KMS-11 (cell line): ENCODE results near the gene RANBP1.

ENCODE experiments used
- H2AFZ ChIP-seq: fragments of 200-600 bp; sonication (generic); 2 replicates; pipeline ENCODE4 v1.6.1; 2016; ENCODE audit warnings: antibody characterized with exemption, mixed run types, low read depth
- H3K27ac ChIP-seq: fragments of 200-600 bp; sonication (generic); 2 replicates; pipeline ENCODE4 v1.6.1; 2016; ENCODE audit warnings: mild to moderate bottlenecking, mixed run types
- H3K27me3 ChIP-seq: fragments of 200-600 bp; sonication (generic); 2 replicates; pipeline ENCODE4 v1.6.1; 2017; ENCODE audit warnings: mild to moderate bottlenecking, low read depth, mixed run types, moderate library complexity; ENCODE audit not compliant: insufficient read depth
- H3K36me3 ChIP-seq: fragments of 200-600 bp; sonication (generic); 2 replicates; pipeline ENCODE4 v1.6.1; 2017; ENCODE audit warnings: mild to moderate bottlenecking, mixed run types; ENCODE audit not compliant: insufficient read depth
- H3K4me1 ChIP-seq: fragments of 200-600 bp; sonication (generic); 2 replicates; pipeline ENCODE4 v1.6.1; 2016; ENCODE audit warnings: mild to moderate bottlenecking, low read depth, mixed run types; ENCODE audit not compliant: poor library complexity, severe bottlenecking
- H3K4me2 ChIP-seq: fragments of 200-600 bp; sonication (generic); 2 replicates; pipeline ENCODE4 v1.7.0; 2016; ENCODE audit warnings: mild to moderate bottlenecking, mixed run types
- H3K4me3 ChIP-seq: fragments of 200-600 bp; sonication (generic); IDR thresholded peaks from 2 replicates; pipeline ENCODE4 v1.6.1; 2017; ENCODE audit warnings: low read depth, low read length, mixed read lengths; ENCODE audit not compliant: insufficient read depth
- H3K79me2 ChIP-seq: fragments of 200-600 bp; sonication (generic); 2 replicates; pipeline ENCODE4 v1.6.1; 2016; ENCODE audit warnings: low read depth, mixed run types; ENCODE audit not compliant: insufficient read depth
- H3K9ac ChIP-seq: fragments of 200-600 bp; sonication (generic); 2 replicates; pipeline ENCODE4 v1.6.1; 2016; ENCODE audit warnings: mild to moderate bottlenecking, mixed run types
- H4K20me1 ChIP-seq: fragments of 200-600 bp; sonication (generic); 2 replicates; pipeline ENCODE4 v1.6.1; 2016; ENCODE audit warnings: mild to moderate bottlenecking, mixed run types; ENCODE audit not compliant: insufficient read depth
- TF ChIP-seq, protein P1 (sequence below): fragments of 200-600 bp; sonication (generic); conservative IDR thresholded peaks from 2 replicates; pipeline ENCODE4 v1.6.1; 2017; ENCODE audit warnings: low read depth, mild to moderate bottlenecking, antibody characterized with exemption, low read length, moderate library complexity, mixed read lengths

Gene RANBP1

DNA sequence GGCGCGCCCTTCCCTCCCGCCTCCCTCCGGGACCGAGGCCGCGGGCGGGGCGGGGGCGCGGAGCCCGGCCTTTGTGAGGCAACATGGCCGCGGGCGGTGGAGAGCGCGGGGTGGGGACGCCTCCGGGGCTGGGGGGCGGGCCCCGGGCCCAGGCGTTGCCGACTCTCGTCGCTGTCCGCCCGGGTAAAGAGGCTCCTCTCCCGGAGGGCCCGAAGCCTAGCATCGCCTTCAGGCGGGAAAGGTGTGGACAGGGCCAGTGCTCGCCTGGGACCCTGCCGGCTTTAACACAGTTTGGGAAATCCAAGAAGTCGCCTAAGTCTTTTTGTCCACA, 35.5 kb upstream of the RANBP1 start:
- Histone ChIP-seq H3K79me2 (peaks cover 50% of the 10 kb centered on the region), H3K4me2 (peak overlapping the region; percentile 92), H3K4me3 (no peak overlapping the region), H3K27ac (peak overlapping the region; percentile 46), H2AFZ (peak overlapping the region; percentile 54), H3K9ac (peak overlapping the region; percentile 55; the same call in 1 of the 2 replicates), H3K4me1 (peaks cover 6% of the 10 kb centered on the region), H4K20me1 (0 out of 2 replicates have a peak, but pooled peaks cover 4% of the 10 kb centered on the region), H3K27me3 (no peaks in the 10 kb centered on the region), H3K36me3 (no peaks in the 10 kb centered on the region)
- TF ChIP-seq, protein P1, sequence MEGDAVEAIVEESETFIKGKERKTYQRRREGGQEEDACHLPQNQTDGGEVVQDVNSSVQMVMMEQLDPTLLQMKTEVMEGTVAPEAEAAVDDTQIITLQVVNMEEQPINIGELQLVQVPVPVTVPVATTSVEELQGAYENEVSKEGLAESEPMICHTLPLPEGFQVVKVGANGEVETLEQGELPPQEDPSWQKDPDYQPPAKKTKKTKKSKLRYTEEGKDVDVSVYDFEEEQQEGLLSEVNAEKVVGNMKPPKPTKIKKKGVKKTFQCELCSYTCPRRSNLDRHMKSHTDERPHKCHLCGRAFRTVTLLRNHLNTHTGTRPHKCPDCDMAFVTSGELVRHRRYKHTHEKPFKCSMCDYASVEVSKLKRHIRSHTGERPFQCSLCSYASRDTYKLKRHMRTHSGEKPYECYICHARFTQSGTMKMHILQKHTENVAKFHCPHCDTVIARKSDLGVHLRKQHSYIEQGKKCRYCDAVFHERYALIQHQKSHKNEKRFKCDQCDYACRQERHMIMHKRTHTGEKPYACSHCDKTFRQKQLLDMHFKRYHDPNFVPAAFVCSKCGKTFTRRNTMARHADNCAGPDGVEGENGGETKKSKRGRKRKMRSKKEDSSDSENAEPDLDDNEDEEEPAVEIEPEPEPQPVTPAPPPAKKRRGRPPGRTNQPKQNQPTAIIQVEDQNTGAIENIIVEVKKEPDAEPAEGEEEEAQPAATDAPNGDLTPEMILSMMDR = no peak

DNA sequence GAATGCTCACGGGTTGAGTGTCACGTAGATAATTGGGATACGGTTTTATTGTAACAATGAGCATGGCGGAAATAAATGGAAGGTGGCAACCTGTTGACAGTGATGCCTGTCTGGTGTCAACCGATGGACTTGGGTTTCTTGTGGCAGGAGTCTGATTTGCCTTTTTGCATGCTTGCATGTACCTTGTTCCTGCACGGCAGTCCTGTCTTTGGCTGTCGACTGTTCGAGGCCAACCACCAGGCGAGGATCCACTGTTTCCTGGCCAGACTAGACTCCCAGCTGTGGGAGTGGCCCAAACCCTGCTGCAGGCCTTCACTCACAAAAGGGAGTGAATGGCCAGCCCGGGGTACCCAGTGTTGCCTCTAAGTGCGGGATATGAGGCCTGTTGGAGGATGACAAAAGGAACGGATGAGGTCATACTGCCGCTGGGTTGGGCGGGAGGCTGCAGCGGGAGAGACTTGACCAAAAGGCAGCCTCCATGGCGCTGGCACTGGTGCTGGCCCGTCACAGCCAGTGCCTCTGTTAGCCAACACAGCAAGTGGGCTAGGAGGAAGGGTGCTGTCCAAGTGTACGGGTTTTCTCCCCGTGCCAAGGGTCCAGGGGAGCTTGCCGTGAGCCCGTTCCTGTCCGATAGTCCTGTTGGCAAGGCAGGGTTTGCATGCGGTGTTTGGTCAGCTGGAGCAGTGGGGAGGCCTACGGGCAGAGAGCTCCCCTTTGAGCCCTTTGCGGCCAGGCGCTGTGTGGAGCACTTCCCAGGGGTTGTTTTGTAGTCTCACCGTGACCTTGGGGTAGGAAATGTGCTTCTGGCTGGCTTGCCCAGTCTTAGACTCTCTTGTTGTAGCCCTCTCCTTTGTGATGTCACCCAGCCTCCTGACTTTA, 34.9 kb upstream of the RANBP1 start:
- H3K4me3 ChIP-seq = no peak overlapping the region
- no peaks in the 10 kb centered on the region for H3K27me3 ChIP-seq
- H2AFZ ChIP-seq = peak overlapping the region; percentile 54
- H3K36me3 ChIP-seq = no peaks in the 10 kb centered on the region
- TF ChIP-seq, protein P1 = no peak
- peaks cover 53% of the 10 kb centered on the region for H3K79me2 ChIP-seq
- H4K20me1 ChIP-seq = 0 out of 2 replicates have a peak, but pooled peaks cover 4% of the 10 kb centered on the region
- peak overlapping the region; percentile 92 for H3K4me2 ChIP-seq
- peak overlapping the region; percentile 46 for H3K27ac ChIP-seq
- H3K9ac ChIP-seq = peak overlapping the region; percentile 55; the same call in 1 of the 2 replicates
- H3K4me1 ChIP-seq = peaks cover 6% of the 10 kb centered on the region

- Histone ChIP-seq H3K4me2 (no peak overlapping the region), H4K20me1 (0 out of 2 replicates have a peak, but pooled peaks cover 4% of the 10 kb centered on the region)
Observed at GRCh38 chr22:20083157-20083890, 32.6 kb upstream of the RANBP1 start.

DNA sequence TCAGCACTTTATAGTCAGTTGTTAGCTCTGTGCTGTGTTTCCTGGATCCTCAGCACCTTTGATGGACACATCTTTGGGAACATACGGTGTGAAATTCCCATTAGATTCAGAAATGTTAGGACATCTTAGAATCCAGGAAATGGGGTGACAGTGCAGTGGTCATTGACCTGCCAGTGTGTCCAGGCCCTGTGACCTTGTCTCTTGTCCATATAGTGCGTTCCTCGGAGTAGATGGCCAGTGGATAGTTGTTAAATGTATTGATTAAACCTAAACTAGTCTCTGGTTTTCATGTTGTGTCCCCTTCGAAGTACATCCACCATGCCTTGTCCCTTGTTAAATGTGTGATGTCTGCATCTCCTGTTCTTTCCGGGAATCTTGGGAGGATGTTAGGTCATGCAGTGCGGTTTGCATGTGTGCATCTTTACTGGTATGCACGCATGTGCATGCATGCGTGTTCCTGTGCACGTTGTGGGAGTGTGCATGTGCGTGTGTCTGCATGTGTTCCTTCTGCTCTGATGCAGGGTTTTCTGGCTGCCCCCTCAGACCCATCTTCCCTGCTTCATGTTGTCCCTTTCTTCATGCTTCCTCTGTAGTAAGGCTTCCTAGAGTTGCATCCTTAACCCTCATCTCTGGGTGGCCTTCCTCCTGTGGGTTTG, 31.9 kb upstream of the RANBP1 start:
- H3K27me3 ChIP-seq = no peaks in the 10 kb centered on the region
- H3K4me3 ChIP-seq = no peak overlapping the region
- H3K79me2 ChIP-seq = peaks cover 53% of the 10 kb centered on the region
- H3K9ac ChIP-seq = no peak overlapping the region
- H3K4me2 ChIP-seq = no peak overlapping the region
- no peaks in the 10 kb centered on the region for H3K36me3 ChIP-seq
- TF ChIP-seq, protein P1 = no peak
- H4K20me1 ChIP-seq = 0 out of 2 replicates have a peak, but pooled peaks cover 4% of the 10 kb centered on the region
- H2AFZ ChIP-seq = no peak overlapping the region
- H3K27ac ChIP-seq = no peak overlapping the region
- H3K4me1 ChIP-seq = peaks cover 6% of the 10 kb centered on the region

More at GRCh38 chr22:20083157-20083890, 32.6 kb upstream of the RANBP1 start:
- Histone ChIP-seq H3K36me3 (no peaks in the 10 kb centered on the region), H3K79me2 (peaks cover 53% of the 10 kb centered on the region), H3K4me3 (no peak overlapping the region), H3K9ac (no peak overlapping the region), H3K27ac (no peak overlapping the region), H2AFZ (no peak overlapping the region), H3K27me3 (no peaks in the 10 kb centered on the region), H3K4me1 (peaks cover 6% of the 10 kb centered on the region)
- TF ChIP-seq, protein P1 = no peak
